ENCODE measurements around the gene TRMT10C.

GRCh38 chr3:101533603-101533968 lies 28.1 kb upstream of the TRMT10C start:
- TF ChIP-seq CTCF (IDR thresholded peaks at IDR 0.05) (no peak), POLR2AphosphoS5 (IDR thresholded peaks at IDR 0.05) (no peak), POLR2A (IDR thresholded peaks at IDR 0.05) (no peak)
